Ecto neural progenitor cell (in vitro differentiated cells): ENCODE measurements around the gene GSG1L.

Experiments
- DNase-seq: peaks from one replicate; pipeline ENCODE4 v3.0.0-alpha.2; 2018; ENCODE audit warnings: low spot score

Gene GSG1L

GRCh38 chr16:28091656-28092055 lies 28.1 kb upstream of the GSG1L start:
- no peak for DNase-seq

- DNase-seq, result peak; percentile 69
Measured at GRCh38 chr16:28090646-28091377, 27.3 kb upstream of the GSG1L start.

GRCh38 chr16:28089992-28090365 lies 26.5 kb upstream of the GSG1L start:
- no peak for DNase-seq

- DNase-seq, result no peak
Measured at GRCh38 chr16:28089205-28089991, 25.9 kb upstream of the GSG1L start.

- DNase-seq, result no peak
Measured at GRCh38 chr16:28087675-28088300, 24.3 kb upstream of the GSG1L start.

GRCh38 chr16:28087140-28087660 lies 23.7 kb upstream of the GSG1L start:
- no peak for DNase-seq

- no peak for DNase-seq
Measured at GRCh38 chr16:28086186-28087139, 22.9 kb upstream of the GSG1L start.

GRCh38 chr16:28085389-28086171 lies 22.1 kb upstream of the GSG1L start:
- DNase-seq, result no peak

GRCh38 chr16:28084209-28084608 lies 20.7 kb upstream of the GSG1L start:
- DNase-seq, result no peak

- DNase-seq, result no peak
Measured at GRCh38 chr16:28082624-28083023, 19.1 kb upstream of the GSG1L start.

GRCh38 chr16:28081391-28081968 lies 18.0 kb upstream of the GSG1L start:
- no peak for DNase-seq

GRCh38 chr16:28078261-28078660 lies 14.7 kb upstream of the GSG1L start:
- no peak for DNase-seq

- no peak for DNase-seq
Measured at GRCh38 chr16:28073836-28074235, 10.3 kb upstream of the GSG1L start.

- DNase-seq, result no peak
Measured at GRCh38 chr16:28072087-28072486, 8.6 kb upstream of the GSG1L start.

- DNase-seq, result no peak
Measured at GRCh38 chr16:28069971-28070794, 6.7 kb upstream of the GSG1L start.

GRCh38 chr16:28068976-28069375 lies 5.5 kb upstream of the GSG1L start:
- DNase-seq, result no peak

- no peak for DNase-seq
Measured at GRCh38 chr16:28067604-28068379, 4.3 kb upstream of the GSG1L start.

GRCh38 chr16:28064706-28065249 lies 1.3 kb upstream of the GSG1L start:
- no peak for DNase-seq

- no peak for DNase-seq
Measured at GRCh38 chr16:28064150-28064549, 636 bp upstream of the GSG1L start.
